ENCODE data around the gene ZNF385B.

GRCh38 chr2:179765666-179766065 lies 95.7 kb downstream of the ZNF385B start:
- TF ChIP-seq ZNF654 (tag by site-specific recombination; IDR thresholded peaks at IDR 0.05; ENCODE audit: low read depth) (no peak), MZF1 (tag by site-specific recombination; IDR thresholded peaks at IDR 0.05; ENCODE audit: borderline replicate concordance) (no peak), CTCF (tag by site-specific recombination; IDR thresholded peaks at IDR 0.05) (no peak), ZFHX2 (tag by site-specific recombination; conservative IDR thresholded peaks at IDR 0.05) (no peak), ZNF777 (tag by site-specific recombination; IDR thresholded peaks at IDR 0.05; ENCODE audit: borderline replicate concordance) (no peak), ZNF677 (tag by site-specific recombination; IDR thresholded peaks at IDR 0.05) (no peak), PRDM10 (tag by site-specific recombination; IDR thresholded peaks at IDR 0.05) (no peak), ZBTB17 (tag by site-specific recombination; IDR thresholded peaks at IDR 0.05) (no peak), ZNF292 (tag by site-specific recombination; IDR thresholded peaks at IDR 0.05; ENCODE audit: borderline replicate concordance, low read depth) (no peak), ZNF704 (tag by site-specific recombination; IDR thresholded peaks at IDR 0.05) (no peak), PBX3 (CRISPR knock-in tag; IDR thresholded peaks at IDR 0.05) (no peak), ZSCAN5A (tag by site-specific recombination; IDR thresholded peaks at IDR 0.05) (no peak), HOXC10 (CRISPR knock-in tag; IDR thresholded peaks at IDR 0.05) (no peak), ZNF707 (tag by site-specific recombination; IDR thresholded peaks at IDR 0.05) (no peak)
